GM21717 (cell line): ENCODE measurements around the gene CEMIP.

Experiments
- ATAC-seq: cut with Tn5 transposase; IDR thresholded peaks from one replicate; pipeline ENCODE4 v1.9.1; 2021; ENCODE audit warnings: mild to moderate bottlenecking, moderate library complexity; ENCODE audit not compliant: unreplicated experiment

CEMIP gene

GRCh38 chr15:80783260-80783659 lies 4.1 kb downstream of the CEMIP start:
- ATAC-seq = no peak

- ATAC-seq = no peak
Measured at GRCh38 chr15:80785335-80785734, 6.2 kb downstream of the CEMIP start.

- no peak for ATAC-seq
Measured at GRCh38 chr15:80785811-80786354, 6.7 kb downstream of the CEMIP start.

GRCh38 chr15:80787316-80787715 lies 8.1 kb downstream of the CEMIP start:
- ATAC-seq = no peak

- ATAC-seq = no peak
Measured at GRCh38 chr15:80788536-80788935, 9.4 kb downstream of the CEMIP start.

GRCh38 chr15:80789296-80789695 lies 10.1 kb downstream of the CEMIP start:
- ATAC-seq = no peak

GRCh38 chr15:80789796-80790195 lies 10.6 kb downstream of the CEMIP start:
- no peak for ATAC-seq

GRCh38 chr15:80790236-80790635 lies 11.1 kb downstream of the CEMIP start:
- no peak for ATAC-seq

- ATAC-seq = no peak
Measured at GRCh38 chr15:80791004-80791403, 11.8 kb downstream of the CEMIP start.

GRCh38 chr15:80796407-80796806 lies 17.2 kb downstream of the CEMIP start:
- ATAC-seq = no peak

GRCh38 chr15:80798911-80799310 lies 19.7 kb downstream of the CEMIP start:
- ATAC-seq = no peak

- ATAC-seq = no peak
Measured at GRCh38 chr15:80800067-80800466, 20.9 kb downstream of the CEMIP start.

- no peak for ATAC-seq
Measured at GRCh38 chr15:80801891-80802680, 22.9 kb downstream of the CEMIP start.

- ATAC-seq = no peak
Measured at GRCh38 chr15:80803580-80804525, 24.7 kb downstream of the CEMIP start.

- no peak for ATAC-seq
Measured at GRCh38 chr15:80804970-80805495, 25.9 kb downstream of the CEMIP start.

- no peak for ATAC-seq
Measured at GRCh38 chr15:80811781-80812315, 32.7 kb downstream of the CEMIP start.

GRCh38 chr15:80815106-80815505 lies 35.9 kb downstream of the CEMIP start:
- ATAC-seq = no peak

- ATAC-seq = no peak
Measured at GRCh38 chr15:80816049-80816653, 37.0 kb downstream of the CEMIP start.

- ATAC-seq = no peak
Measured at GRCh38 chr15:80816936-80817335, 37.8 kb downstream of the CEMIP start.

GRCh38 chr15:80817901-80818300 lies 38.7 kb downstream of the CEMIP start:
- no peak for ATAC-seq

- no peak for ATAC-seq
Measured at GRCh38 chr15:80819001-80819400, 39.8 kb downstream of the CEMIP start.
